Measurements from ENCODE around the gene RMC1. TPM values are rescaled to one million over a fixed set of nuclear protein-coding genes. Genes with fewer than 3 reads are reported as not detected.
"Not testable (repeated sequence)": the region's sequence is repeated elsewhere in the genome, so short reads cannot be mapped to it uniquely, and the experiment has no call there.

Gene RMC1
- total and polyA plus RNA-seq, 9 donors, result 9.7 to 14.5 (median 13.1) TPM

GRCh38 chr18:23470620-23471387 lies 32.5 kb upstream of the RMC1 start:
- WGBS (ENCODE audit: insufficient coverage), result 92% methylated on average over 2 of the region's 2 CpGs
- H3K36me3 ChIP-seq (ENCODE audit: control insufficient read depth, insufficient read depth, low read length), result peaks cover 41% of the 10 kb centered on the region

GRCh38 chr18:23471486-23471885 lies 31.8 kb upstream of the RMC1 start:
- H3K4me1 ChIP-seq (ENCODE audit: control insufficient read depth, insufficient read depth, low read length), result no peaks in the 10 kb centered on the region
- peaks cover 39% of the 10 kb centered on the region for H3K36me3 ChIP-seq (ENCODE audit: control insufficient read depth, insufficient read depth, low read length)
- WGBS (ENCODE audit: insufficient coverage), result 86% methylated on average over 6 of the region's 6 CpGs
- H3K27me3 ChIP-seq (ENCODE audit: control insufficient read depth, insufficient read depth, low read length), result no peaks in the 10 kb centered on the region
- H3K27ac ChIP-seq (ENCODE audit: low read length), result no peak overlapping the region
- no peak overlapping the region for H3K4me3 ChIP-seq (ENCODE audit: low read length)
- no peaks in the 10 kb centered on the region for H3K9me3 ChIP-seq (replicated peaks; ENCODE audit: control insufficient read depth, low read depth, low read length)
- no peak for DNase-seq

More at GRCh38 chr18:23470620-23471387, 32.5 kb upstream of the RMC1 start:
- H3K4me1 ChIP-seq (ENCODE audit: control insufficient read depth, insufficient read depth, low read length), result no peaks in the 10 kb centered on the region
- no peaks in the 10 kb centered on the region for H3K27me3 ChIP-seq (ENCODE audit: control insufficient read depth, insufficient read depth, low read length)
- H3K4me3 ChIP-seq (ENCODE audit: low read length), result no peak overlapping the region
- no peaks in the 10 kb centered on the region for H3K9me3 ChIP-seq (replicated peaks; ENCODE audit: control insufficient read depth, low read depth, low read length)
- H3K27ac ChIP-seq (ENCODE audit: low read length), result no peak overlapping the region
- DNase-seq, result no peak

- H3K4me3 ChIP-seq (ENCODE audit: low read length), result no peak overlapping the region
- H3K4me1 ChIP-seq (ENCODE audit: control insufficient read depth, insufficient read depth, low read length), result no peaks in the 10 kb centered on the region
- peaks cover 37% of the 10 kb centered on the region for H3K36me3 ChIP-seq (ENCODE audit: control insufficient read depth, insufficient read depth, low read length)
- H3K9me3 ChIP-seq (replicated peaks; ENCODE audit: control insufficient read depth, low read depth, low read length), result no peaks in the 10 kb centered on the region
- no peaks in the 10 kb centered on the region for H3K27me3 ChIP-seq (ENCODE audit: control insufficient read depth, insufficient read depth, low read length)
- no peak overlapping the region for H3K27ac ChIP-seq (ENCODE audit: low read length)
- no peak for DNase-seq
- no CpG with 5 or more reads among the region's 3 CpGs for WGBS (ENCODE audit: insufficient coverage)
Observed at GRCh38 chr18:23479829-23480505, 23.3 kb upstream of the RMC1 start.

GRCh38 chr18:23484561-23485182 lies 18.6 kb upstream of the RMC1 start:
- WGBS (ENCODE audit: insufficient coverage), result 45% methylated on average over 2 of the region's 8 CpGs
- H3K4me3 ChIP-seq (ENCODE audit: low read length), result no peak overlapping the region
- no peaks in the 10 kb centered on the region for H3K27me3 ChIP-seq (ENCODE audit: control insufficient read depth, insufficient read depth, low read length)
- peaks cover 16% of the 10 kb centered on the region for H3K36me3 ChIP-seq (ENCODE audit: control insufficient read depth, insufficient read depth, low read length)
- no peak overlapping the region for H3K27ac ChIP-seq (ENCODE audit: low read length)
- no peaks in the 10 kb centered on the region for H3K4me1 ChIP-seq (ENCODE audit: control insufficient read depth, insufficient read depth, low read length)
- no peak for DNase-seq
- no peaks in the 10 kb centered on the region for H3K9me3 ChIP-seq (replicated peaks; ENCODE audit: control insufficient read depth, low read depth, low read length)

- Histone ChIP-seq H3K4me1 (ENCODE audit: control insufficient read depth, insufficient read depth, low read length) (no peaks in the 10 kb centered on the region), H3K27me3 (ENCODE audit: control insufficient read depth, insufficient read depth, low read length) (no peaks in the 10 kb centered on the region), H3K36me3 (ENCODE audit: control insufficient read depth, insufficient read depth, low read length) (peaks cover 11% of the 10 kb centered on the region), H3K27ac (ENCODE audit: low read length) (no peak overlapping the region), H3K9me3 (replicated peaks; ENCODE audit: control insufficient read depth, low read depth, low read length) (no peaks in the 10 kb centered on the region), H3K4me3 (ENCODE audit: low read length) (no peak overlapping the region)
- no peak for DNase-seq
- WGBS (ENCODE audit: insufficient coverage), result 95% methylated on average over 3 of the region's 7 CpGs
Observed at GRCh38 chr18:23485386-23485785, 17.9 kb upstream of the RMC1 start.

DNA sequence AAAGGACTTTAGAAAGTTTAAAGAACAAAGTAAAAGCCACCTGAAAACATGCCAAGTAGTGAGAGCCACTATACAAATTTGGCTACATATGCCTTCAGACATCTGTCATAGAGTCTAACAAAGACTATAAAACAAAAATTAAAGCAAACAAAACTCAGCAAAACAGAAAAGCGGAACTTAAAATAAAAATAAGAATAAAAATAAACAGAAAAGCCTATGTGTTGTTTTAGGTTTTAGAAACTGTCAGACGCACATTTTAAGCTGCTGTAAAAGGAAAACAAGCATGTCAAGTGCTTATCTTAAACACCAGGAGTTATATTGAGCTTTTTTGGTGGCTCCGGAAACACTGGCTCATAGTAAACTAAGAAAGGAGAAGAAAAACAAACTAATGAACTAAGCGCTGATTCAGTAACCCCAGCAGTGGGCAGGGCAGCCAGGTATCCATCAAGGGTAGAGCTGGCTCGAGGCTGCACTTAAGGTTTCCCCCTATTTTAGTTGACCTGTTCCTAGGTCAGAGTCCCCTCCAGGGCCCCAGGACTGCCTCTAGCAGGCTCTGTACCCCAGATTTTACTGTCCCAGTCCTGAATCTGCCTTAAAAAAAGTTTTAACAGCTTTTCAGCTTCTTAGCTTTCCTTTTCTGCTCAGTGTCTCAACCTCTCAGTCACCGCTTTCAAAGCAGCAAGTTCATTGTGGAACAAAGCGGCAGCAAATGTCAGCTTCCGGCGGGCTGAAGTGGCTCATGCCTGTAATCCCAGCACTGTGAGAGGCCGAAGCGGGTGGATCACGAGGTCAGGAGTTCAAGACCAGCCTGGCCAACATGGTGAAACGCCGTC lies 15.4 kb upstream of the RMC1 start:
- H3K27me3 ChIP-seq (ENCODE audit: control insufficient read depth, insufficient read depth, low read length), result no peaks in the 10 kb centered on the region
- no peaks in the 10 kb centered on the region for H3K4me1 ChIP-seq (ENCODE audit: control insufficient read depth, insufficient read depth, low read length)
- no peaks in the 10 kb centered on the region for H3K9me3 ChIP-seq (replicated peaks; ENCODE audit: control insufficient read depth, low read depth, low read length)
- H3K4me3 ChIP-seq (ENCODE audit: low read length), result no peak overlapping the region
- WGBS (ENCODE audit: insufficient coverage), result 60% methylated on average over 13 of the region's 14 CpGs
- peak; percentile 26 for DNase-seq
- H3K36me3 ChIP-seq (ENCODE audit: control insufficient read depth, insufficient read depth, low read length), result peaks cover 3% of the 10 kb centered on the region
- no peak overlapping the region for H3K27ac ChIP-seq (ENCODE audit: low read length)

GRCh38 chr18:23489586-23489985 lies 13.7 kb upstream of the RMC1 start:
- not testable (repeated sequence) for H3K4me1 ChIP-seq (ENCODE audit: control insufficient read depth, insufficient read depth, low read length); H3K9me3 ChIP-seq (replicated peaks; ENCODE audit: control insufficient read depth, low read depth, low read length); H3K27ac ChIP-seq (ENCODE audit: low read length); H3K4me3 ChIP-seq (ENCODE audit: low read length); H3K36me3 ChIP-seq (ENCODE audit: control insufficient read depth, insufficient read depth, low read length); H3K27me3 ChIP-seq (ENCODE audit: control insufficient read depth, insufficient read depth, low read length); DNase-seq
- 100% methylated on average over 1 of the region's 5 CpGs for WGBS (ENCODE audit: insufficient coverage)

DNA sequence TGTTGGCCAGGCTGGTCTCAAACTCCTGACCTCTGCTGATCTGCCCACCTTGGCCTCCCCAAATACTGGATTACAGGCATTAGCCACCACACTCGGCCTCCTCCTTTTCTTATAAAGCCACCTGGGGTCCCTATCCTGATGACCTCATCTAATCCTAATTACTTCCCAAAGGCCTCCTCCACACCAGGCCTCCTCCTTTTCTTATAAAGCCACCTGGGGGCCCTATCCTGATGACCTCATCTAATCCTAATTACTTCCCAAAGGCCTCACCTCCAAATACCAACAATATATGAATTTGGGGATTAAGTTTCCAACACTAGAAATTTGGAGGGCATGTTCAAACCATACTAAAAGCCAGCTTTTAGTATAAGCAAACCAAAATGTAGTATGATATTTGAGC lies 9.7 kb upstream of the RMC1 start:
- DNase-seq, result no peak
- 29% methylated on average over 1 of the region's 1 CpG for WGBS (ENCODE audit: insufficient coverage)
- H3K27ac ChIP-seq (ENCODE audit: low read length), result no peak overlapping the region
- no peaks in the 10 kb centered on the region for H3K9me3 ChIP-seq (replicated peaks; ENCODE audit: control insufficient read depth, low read depth, low read length)
- no peaks in the 10 kb centered on the region for H3K27me3 ChIP-seq (ENCODE audit: control insufficient read depth, insufficient read depth, low read length)
- H3K4me3 ChIP-seq (ENCODE audit: low read length), result no peak overlapping the region
- no peaks in the 10 kb centered on the region for H3K36me3 ChIP-seq (ENCODE audit: control insufficient read depth, insufficient read depth, low read length)
- no peaks in the 10 kb centered on the region for H3K4me1 ChIP-seq (ENCODE audit: control insufficient read depth, insufficient read depth, low read length)

GRCh38 chr18:23494992-23495391 lies 8.3 kb upstream of the RMC1 start:
- no peak overlapping the region for H3K27ac ChIP-seq (ENCODE audit: low read length)

More at GRCh38 chr18:23494992-23495391, 8.3 kb upstream of the RMC1 start:
- WGBS (ENCODE audit: insufficient coverage), result no CpG with 5 or more reads among the region's 1 CpG
- Histone ChIP-seq H3K4me1 (ENCODE audit: control insufficient read depth, insufficient read depth, low read length) (no peaks in the 10 kb centered on the region), H3K36me3 (ENCODE audit: control insufficient read depth, insufficient read depth, low read length) (no peaks in the 10 kb centered on the region), H3K9me3 (replicated peaks; ENCODE audit: control insufficient read depth, low read depth, low read length) (no peaks in the 10 kb centered on the region), H3K4me3 (ENCODE audit: low read length) (no peak overlapping the region), H3K27me3 (ENCODE audit: control insufficient read depth, insufficient read depth, low read length) (no peaks in the 10 kb centered on the region)
- DNase-seq, result no peak
